HEK293 (cell line): ENCODE measurements around the gene ASB10.

Source experiments
- CTCF ChIA-PET: fragments of 350-600 bp; formaldehyde crosslinking; extraction: SDS; loops from one replicate; lab custom pipeline; 2021; ENCODE audit warnings: antibody characterized with exemption; lab: Yijun Ruan, JAX
- POLR2A ChIA-PET: fragments of 300-600 bp; formaldehyde crosslinking; extraction: SDS; loops from one replicate; lab custom pipeline; 2020; ENCODE audit warnings: antibody characterized with exemption, inconsistent platforms; lab: Yijun Ruan, JAX
- H3K27ac ChIP-seq: fragments of 200-500 bp; sonication (Bioruptor generic); 2 replicates; pipeline ENCODE4 v1.5.1; 2014; ENCODE audit warnings: low read depth, low read length, control low read depth, inconsistent platforms; ENCODE audit errors: extremely low read depth
- H3K36me3 ChIP-seq, 2 experiments: fragments of 200-500 bp in 1 of 2; sonication (Bioruptor generic) in 1 of 2; 1 replicate in 1 of 2; 2 replicates in 1 of 2; pipeline ENCODE4 v1.5.1; 2014 to 2017; ENCODE audit warnings: inconsistent platforms in 2 of 2, low read length in 2 of 2; ENCODE audit not compliant: control insufficient read depth in 2 of 2, insufficient read depth in 1 of 2
- H3K4me1 ChIP-seq: fragments of 200-500 bp; sonication (Bioruptor generic); 2 replicates; pipeline ENCODE4 v1.5.1; 2014; ENCODE audit warnings: mild to moderate bottlenecking, low read length, inconsistent platforms; ENCODE audit not compliant: control insufficient read depth, insufficient read depth
- H3K4me3 ChIP-seq: 2 replicates; pipeline ENCODE4 v1.5.1; 2011; ENCODE audit warnings: low read depth, mild to moderate bottlenecking, control low read depth, low read length, moderate library complexity
- H3K9me3 ChIP-seq: fragments of 200-500 bp; sonication (Bioruptor generic); 2 replicates; pipeline ENCODE4 v1.5.1; 2014; ENCODE audit warnings: low read depth, low read length, inconsistent platforms; ENCODE audit not compliant: control insufficient read depth, insufficient read depth
- PRDM1 ChIP-seq: fragments of 450-650 bp; formaldehyde crosslinking; IDR thresholded peaks from 2 replicates; pipeline ENCODE4; 2016; ENCODE audit warnings: missing biosample characterization, missing genetic modification characterization
- PRDM10 ChIP-seq: fragments of 450-650 bp; formaldehyde crosslinking; IDR thresholded peaks from 2 replicates; pipeline ENCODE4 v1.5.1; 2016; ENCODE audit warnings: missing biosample characterization, missing genetic modification characterization
- ZBTB1 ChIP-seq: fragments of 450-650 bp; formaldehyde crosslinking; IDR thresholded peaks from 2 replicates; pipeline ENCODE4 v1.5.1; 2016; ENCODE audit warnings: missing biosample characterization, missing genetic modification characterization
- ZBTB11 ChIP-seq: fragments of 450-650 bp; formaldehyde crosslinking; conservative IDR thresholded peaks from 2 replicates; pipeline ENCODE4 v1.5.1; 2016; ENCODE audit warnings: low read depth, missing biosample characterization, missing genetic modification characterization
- ZIC2 ChIP-seq: fragments of 450-650 bp; formaldehyde crosslinking; IDR thresholded peaks from 2 replicates; pipeline ENCODE4 v1.5.1; 2016; ENCODE audit warnings: missing biosample characterization, missing genetic modification characterization
- ZNF121 ChIP-seq: fragments of 450-650 bp; formaldehyde crosslinking; IDR thresholded peaks from 2 replicates; pipeline ENCODE4 v1.5.1; 2016; ENCODE audit warnings: missing biosample characterization, missing genetic modification characterization
- ZNF335 ChIP-seq: fragments of 450-650 bp; formaldehyde crosslinking; conservative IDR thresholded peaks from 2 replicates; pipeline ENCODE4 v1.5.1; 2016; ENCODE audit warnings: missing biosample characterization, missing genetic modification characterization
- ZNF529 ChIP-seq: fragments of 450-650 bp; formaldehyde crosslinking; IDR thresholded peaks from 2 replicates; pipeline ENCODE4 v1.5.1; 2017; ENCODE audit warnings: missing genetic modification characterization, missing biosample characterization; ENCODE audit not compliant: insufficient replicate concordance
- ZNF600 ChIP-seq: fragments of 450-650 bp; formaldehyde crosslinking; IDR thresholded peaks from 2 replicates; pipeline ENCODE4 v1.5.1; 2016; ENCODE audit warnings: missing biosample characterization, missing genetic modification characterization
- ZNF660 ChIP-seq: fragments of 450-650 bp; IDR thresholded peaks from 2 replicates; pipeline ENCODE4 v1.5.1; 2018; ENCODE audit warnings: missing biosample characterization, mild to moderate bottlenecking, missing genetic modification characterization
- ZSCAN30 ChIP-seq: fragments of 450-650 bp; IDR thresholded peaks from 2 replicates; pipeline ENCODE4 v1.5.1; 2018; ENCODE audit warnings: missing biosample characterization, mild to moderate bottlenecking, missing genetic modification characterization, moderate library complexity
- TF ChIP-seq, protein P1 (sequence below): sonication (generic); formaldehyde crosslinking; IDR thresholded peaks from 2 replicates; pipeline ENCODE4 v1.8.1; 2022; ENCODE audit warnings: mild to moderate bottlenecking, moderate library complexity, missing genetic modification reagents

The ASB10 gene

GRCh38 chr7:151157645-151158329, 29.3 kb downstream of the ASB10 start (continued):
- TF ChIP-seq ZNF660 (tag by site-specific recombination) (0 out of 2 replicates have a peak, but pooled peaks have one; percentile 69), ZSCAN30 (tag by site-specific recombination) (no peak), ZNF529 (tag by site-specific recombination) (no peak), ZBTB1 (tag by site-specific recombination) (no peak), ZBTB11 (tag by site-specific recombination) (no peak), ZNF335 (tag by site-specific recombination) (peak; percentile 51), ZNF121 (tag by site-specific recombination) (no peak), ZNF600 (tag by site-specific recombination) (peak; percentile 38; the same call in 1 of the 2 replicates)
- TF ChIP-seq, protein P1, sequence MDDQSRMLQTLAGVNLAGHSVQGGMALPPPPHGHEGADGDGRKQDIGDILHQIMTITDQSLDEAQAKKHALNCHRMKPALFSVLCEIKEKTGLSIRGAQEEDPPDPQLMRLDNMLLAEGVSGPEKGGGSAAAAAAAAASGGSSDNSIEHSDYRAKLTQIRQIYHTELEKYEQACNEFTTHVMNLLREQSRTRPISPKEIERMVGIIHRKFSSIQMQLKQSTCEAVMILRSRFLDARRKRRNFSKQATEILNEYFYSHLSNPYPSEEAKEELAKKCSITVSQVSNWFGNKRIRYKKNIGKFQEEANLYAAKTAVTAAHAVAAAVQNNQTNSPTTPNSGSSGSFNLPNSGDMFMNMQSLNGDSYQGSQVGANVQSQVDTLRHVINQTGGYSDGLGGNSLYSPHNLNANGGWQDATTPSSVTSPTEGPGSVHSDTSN (CRISPR knock-in tag), result no peak
- TF ChIP-seq, all 188 proteins: peak for 14

DNA sequence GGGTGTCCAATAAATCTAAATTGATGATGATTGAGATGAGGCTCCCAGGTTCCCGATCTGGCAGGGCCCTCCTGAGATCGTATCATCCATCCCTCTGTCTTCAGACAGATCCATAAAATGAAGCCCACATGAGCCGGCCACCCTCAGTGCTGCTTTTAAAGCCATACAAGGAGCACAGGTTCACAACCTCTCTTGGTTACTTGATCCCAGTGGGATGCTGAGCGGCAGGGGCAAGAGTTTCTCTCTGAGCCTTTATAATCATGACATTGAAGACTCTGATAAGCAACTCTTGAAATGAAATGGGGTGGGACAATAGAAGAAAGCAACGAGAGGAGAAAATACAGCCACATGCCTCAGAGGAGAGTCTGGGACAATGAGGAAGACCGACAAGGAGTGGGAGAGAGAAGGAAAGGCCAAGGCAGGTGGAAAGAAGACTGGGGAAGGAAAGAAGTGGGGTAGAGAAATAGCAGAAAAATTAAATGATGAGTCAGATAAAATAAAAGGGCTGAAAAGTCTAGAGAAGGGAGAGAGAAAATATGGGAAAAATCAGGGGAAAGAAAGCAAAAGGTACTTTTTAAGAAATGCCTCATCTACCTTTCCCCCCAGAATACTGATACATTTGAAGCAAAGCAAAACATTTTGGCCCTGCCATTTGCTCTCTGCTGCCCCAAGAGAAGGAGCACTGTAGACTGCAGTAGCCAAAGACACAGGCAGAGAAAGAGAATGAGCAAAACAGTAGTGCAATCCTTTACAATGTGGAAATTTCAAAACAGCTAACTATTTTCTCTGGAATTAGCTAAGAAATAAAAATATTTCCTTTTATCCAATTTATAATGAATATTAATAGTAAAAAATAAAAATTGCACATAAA, 34.2 kb downstream of the ASB10 start:
- H3K9me3 ChIP-seq, result no peaks in the 10 kb centered on the region
- ChIA-PET POLR2A (no interaction called here), CTCF (interaction anchor here (0.6 to 1.2 kb wide), 4 partner anchors 10 to 19 kb away, joined by 3 to 6 read pairs (median 4); no protein-coding TSS in a partner anchor)
- no peak overlapping the region for H3K27ac ChIP-seq
- peak; percentile 89 for TF ChIP-seq PRDM10
- TF ChIP-seq ZIC2 (tag by site-specific recombination), result peak; percentile 78
- TF ChIP-seq, protein P1 (CRISPR knock-in tag), result no peak
- TF ChIP-seq PRDM1, result peak; percentile 89
- peaks cover 4% of the 10 kb centered on the region; the same call in 1 of the 2 replicates for H3K4me1 ChIP-seq
- no peak overlapping the region for H3K4me3 ChIP-seq
- no peaks in the 10 kb centered on the region for H3K36me3 ChIP-seq
